Neural progenitor cell (in vitro differentiated cells): Measurements from ENCODE around the gene FBRSL1.

Source experiments
- EZH2 ChIP-seq: fragments of 200-600 bp; sonication (generic); IDR thresholded peaks from 2 replicates; pipeline ENCODE4 v1.6.1; 2017; ENCODE audit warnings: antibody characterized with exemption, mild to moderate bottlenecking, moderate library complexity
- TF ChIP-seq, protein P1 (sequence below): fragments of 200-600 bp; sonication (generic); IDR thresholded peaks from 2 replicates; pipeline ENCODE4 v1.5.1; 2017; ENCODE audit warnings: antibody characterized with exemption, mild to moderate bottlenecking

DNA sequence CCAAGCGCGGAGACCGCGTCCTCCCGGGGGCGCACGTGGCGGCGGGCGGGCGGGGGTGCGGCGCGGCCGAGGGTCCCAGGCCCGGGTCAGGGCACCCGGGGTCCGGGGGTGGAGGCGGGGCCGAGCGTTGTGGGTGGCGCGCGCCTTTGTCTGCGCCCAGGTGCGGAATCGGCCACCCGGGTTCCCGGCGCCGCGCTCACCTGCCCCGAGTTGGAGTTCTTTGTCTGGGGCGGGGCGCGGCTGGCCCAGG, 70.3 kb downstream of the FBRSL1 start:
- no peak for TF ChIP-seq EZH2
- TF ChIP-seq, protein P1, sequence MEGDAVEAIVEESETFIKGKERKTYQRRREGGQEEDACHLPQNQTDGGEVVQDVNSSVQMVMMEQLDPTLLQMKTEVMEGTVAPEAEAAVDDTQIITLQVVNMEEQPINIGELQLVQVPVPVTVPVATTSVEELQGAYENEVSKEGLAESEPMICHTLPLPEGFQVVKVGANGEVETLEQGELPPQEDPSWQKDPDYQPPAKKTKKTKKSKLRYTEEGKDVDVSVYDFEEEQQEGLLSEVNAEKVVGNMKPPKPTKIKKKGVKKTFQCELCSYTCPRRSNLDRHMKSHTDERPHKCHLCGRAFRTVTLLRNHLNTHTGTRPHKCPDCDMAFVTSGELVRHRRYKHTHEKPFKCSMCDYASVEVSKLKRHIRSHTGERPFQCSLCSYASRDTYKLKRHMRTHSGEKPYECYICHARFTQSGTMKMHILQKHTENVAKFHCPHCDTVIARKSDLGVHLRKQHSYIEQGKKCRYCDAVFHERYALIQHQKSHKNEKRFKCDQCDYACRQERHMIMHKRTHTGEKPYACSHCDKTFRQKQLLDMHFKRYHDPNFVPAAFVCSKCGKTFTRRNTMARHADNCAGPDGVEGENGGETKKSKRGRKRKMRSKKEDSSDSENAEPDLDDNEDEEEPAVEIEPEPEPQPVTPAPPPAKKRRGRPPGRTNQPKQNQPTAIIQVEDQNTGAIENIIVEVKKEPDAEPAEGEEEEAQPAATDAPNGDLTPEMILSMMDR, result no peak
